ENCODE data around the gene CHI3L1. TPM values are rescaled to one million over a fixed set of nuclear protein-coding genes. Genes with fewer than 3 reads are reported as not detected.

The CHI3L1 gene
- total RNA-seq, 2 experiments from 2014 or later = not detected

DNA sequence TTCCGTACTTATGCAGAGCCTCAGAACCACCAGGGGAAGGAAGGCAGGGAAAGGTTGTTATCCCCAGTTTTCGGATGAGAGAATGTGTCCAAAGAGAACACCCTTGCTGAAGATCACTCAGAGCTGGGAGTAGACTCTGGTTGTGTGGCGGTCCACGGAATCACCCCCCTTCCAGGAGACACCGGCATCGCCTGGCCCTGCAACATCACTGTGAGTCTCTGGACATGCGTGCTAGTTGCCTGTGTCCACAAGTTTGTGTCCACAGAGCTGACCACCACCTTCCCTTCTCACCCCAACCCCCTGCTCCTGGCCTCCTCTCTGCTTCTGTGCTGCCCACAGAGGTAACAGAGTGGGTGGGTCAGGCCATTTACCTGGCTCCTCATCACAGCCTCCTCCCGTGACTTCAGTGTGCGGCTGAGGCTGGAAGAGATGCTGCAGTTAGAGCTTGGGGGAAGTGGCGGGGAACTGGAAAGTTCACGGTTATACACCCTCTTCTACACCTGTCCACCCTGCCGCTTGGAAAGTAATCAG is 18.2 kb downstream of the CHI3L1 start:
- DNase-seq = no peak
- no peak overlapping the region for H3K27ac Mint-ChIP-seq
- H3K27me3 Mint-ChIP-seq = peaks cover 11% of the 10 kb centered on the region
- H3K4me3 Mint-ChIP-seq = no peak overlapping the region
- H3K4me1 Mint-ChIP-seq = peaks cover 5% of the 10 kb centered on the region
- H3K9me3 Mint-ChIP-seq = no peaks in the 10 kb centered on the region
- ChIA-PET CTCF (no interaction called here), POLR2A (no interaction called here)
- H3K36me3 Mint-ChIP-seq (ENCODE audit: low read depth) = no peaks in the 10 kb centered on the region

DNA sequence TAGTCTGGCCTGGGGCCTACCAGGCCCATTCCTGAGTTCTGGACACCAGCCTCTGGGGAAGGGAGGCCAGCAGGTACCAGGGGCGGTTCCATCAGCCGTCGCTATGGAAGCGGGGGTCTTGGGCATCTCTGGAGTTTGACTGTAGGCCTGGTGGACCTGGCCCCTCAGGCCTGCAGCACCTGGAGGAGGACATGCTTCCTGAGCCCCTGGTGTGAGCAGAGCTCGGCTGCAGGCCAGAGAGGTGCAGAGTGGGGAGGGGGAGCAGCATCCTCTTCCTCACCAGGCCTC is 18.6 kb downstream of the CHI3L1 start:
- ChIA-PET CTCF (no interaction called here), POLR2A (no interaction called here)
- Mint-ChIP-seq H3K27ac (no peak overlapping the region), H3K27me3 (peaks cover 12% of the 10 kb centered on the region), H3K4me3 (no peak overlapping the region), H3K4me1 (peaks cover 5% of the 10 kb centered on the region), H3K36me3 (ENCODE audit: low read depth) (no peaks in the 10 kb centered on the region), H3K9me3 (no peaks in the 10 kb centered on the region)
- DNase-seq = no peak

DNA sequence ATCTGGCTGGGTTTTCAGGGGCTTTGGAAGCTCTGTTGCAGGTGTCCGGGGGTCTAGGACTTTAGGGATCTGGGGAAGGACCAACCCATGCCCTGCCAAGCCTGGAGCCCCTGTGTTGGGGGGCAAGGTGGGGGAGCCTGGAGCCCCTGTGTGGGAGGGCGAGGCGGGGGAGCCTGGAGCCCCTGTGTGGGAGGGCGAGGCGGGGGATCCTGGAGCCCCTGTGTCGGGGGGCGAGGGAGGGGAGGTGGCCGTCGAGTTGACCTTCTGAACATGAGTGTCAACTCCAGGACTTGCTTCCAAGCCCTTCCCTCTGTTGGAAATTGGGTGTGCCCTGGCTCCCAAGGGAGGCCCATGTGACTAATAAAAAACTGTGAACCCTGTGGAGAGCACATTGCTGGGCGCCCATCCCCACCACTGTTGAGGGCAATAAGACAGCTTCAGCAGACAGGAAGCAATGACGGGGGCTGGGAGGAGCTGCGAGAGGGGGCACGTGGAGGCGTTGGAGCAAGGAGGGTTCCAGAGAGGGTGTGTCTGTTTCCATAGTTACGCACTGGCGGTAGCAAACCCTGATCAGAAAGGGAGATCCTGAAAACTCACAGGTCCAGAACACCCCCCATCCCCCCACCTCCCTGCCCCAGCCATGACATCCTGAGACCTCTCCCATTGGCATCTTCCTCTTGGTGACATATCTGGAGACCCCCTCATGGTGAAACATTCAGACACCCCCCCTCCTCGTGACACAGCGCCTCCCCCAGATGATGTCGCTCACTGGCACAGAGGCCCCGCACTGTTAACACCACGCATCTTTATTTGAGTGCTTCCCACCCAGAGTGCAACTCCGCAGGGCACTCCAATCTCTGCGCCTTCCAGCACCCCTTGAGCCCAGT is 19.2 kb downstream of the CHI3L1 start:
- H3K4me1 Mint-ChIP-seq = peaks cover 5% of the 10 kb centered on the region
- H3K36me3 Mint-ChIP-seq (ENCODE audit: low read depth) = no peaks in the 10 kb centered on the region
- DNase-seq = no peak
- H3K4me3 Mint-ChIP-seq = no peak overlapping the region
- ChIA-PET POLR2A (no interaction called here), CTCF (interaction anchor here (1.3 to 1.4 kb wide), 2 partner anchors 49 to 128 kb away, joined by 5 to 7 read pairs; no protein-coding TSS in a partner anchor)
- peaks cover 16% of the 10 kb centered on the region for H3K27me3 Mint-ChIP-seq
- no peak overlapping the region for H3K27ac Mint-ChIP-seq
- no peaks in the 10 kb centered on the region for H3K9me3 Mint-ChIP-seq

DNA sequence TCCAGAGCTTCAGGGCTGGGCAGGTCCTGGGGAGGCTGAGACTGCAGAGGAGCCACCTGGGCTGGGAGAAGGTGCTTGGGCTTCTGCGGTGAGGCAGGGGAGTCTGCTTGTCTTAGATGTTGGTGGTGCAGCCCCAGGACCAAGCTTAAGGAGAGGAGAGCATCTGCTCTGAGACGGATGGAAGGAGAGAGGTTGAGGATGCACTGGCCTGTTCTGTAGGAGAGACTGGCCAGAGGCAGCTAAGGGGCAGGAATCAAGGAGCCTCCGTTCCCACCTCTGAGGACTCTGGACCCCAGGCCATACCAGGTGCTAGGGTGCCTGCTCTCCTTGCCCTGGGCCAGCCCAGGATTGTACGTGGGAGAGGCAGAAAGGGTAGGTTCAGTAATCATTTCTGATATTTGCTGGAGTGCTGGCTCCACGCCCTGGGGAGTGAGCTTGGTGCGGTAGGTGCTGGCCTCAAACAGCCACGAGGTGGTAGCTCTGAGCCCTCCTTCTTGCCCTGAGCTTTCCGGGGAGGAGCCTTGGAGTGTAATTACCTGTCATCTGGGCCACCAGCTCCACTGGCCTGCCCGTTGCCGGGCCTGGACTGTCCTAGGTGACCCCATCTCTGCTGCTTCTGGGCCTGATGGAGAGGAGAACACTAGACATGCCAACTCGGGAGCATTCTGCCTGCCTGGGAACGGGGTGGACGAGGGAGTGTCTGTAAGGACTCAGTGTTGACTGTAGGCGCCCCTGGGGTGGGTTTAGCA is 20.1 kb downstream of the CHI3L1 start:
- H3K27me3 Mint-ChIP-seq = peaks cover 18% of the 10 kb centered on the region
- CTCF ChIA-PET = interaction anchor here (0.8 to 1.4 kb wide), 4 partner anchors 49 to 161 kb away, joined by 3 to 7 read pairs (median 4); no protein-coding TSS in a partner anchor
- peak; percentile 18 for DNase-seq

GRCh38 chr1:203165800-203166161 is 20.7 kb downstream of the CHI3L1 start:
- CTCF ChIA-PET = interaction anchor here (0.8 to 1.4 kb wide), 4 partner anchors 48 to 161 kb away, joined by 3 to 7 read pairs (median 4); no protein-coding TSS in a partner anchor
- peaks cover 21% of the 10 kb centered on the region for H3K27me3 Mint-ChIP-seq
- peaks cover 5% of the 10 kb centered on the region for H3K4me1 Mint-ChIP-seq
- H3K9me3 Mint-ChIP-seq = no peaks in the 10 kb centered on the region
- no peak overlapping the region for H3K27ac Mint-ChIP-seq
- H3K36me3 Mint-ChIP-seq (ENCODE audit: low read depth) = no peaks in the 10 kb centered on the region
- no peak for DNase-seq
- POLR2A ChIA-PET = no interaction called here
- H3K4me3 Mint-ChIP-seq = no peak overlapping the region

More for the DNA sequence above, 20.1 kb downstream of the CHI3L1 start:
- POLR2A ChIA-PET = no interaction called here
- Mint-ChIP-seq H3K4me1 (peaks cover 5% of the 10 kb centered on the region), H3K27ac (no peak overlapping the region), H3K9me3 (no peaks in the 10 kb centered on the region), H3K36me3 (ENCODE audit: low read depth) (no peaks in the 10 kb centered on the region), H3K4me3 (no peak overlapping the region)

GRCh38 chr1:203165101-203165799 is 21.3 kb downstream of the CHI3L1 start:
- H3K27ac Mint-ChIP-seq = no peak overlapping the region

GRCh38 chr1:203163891-203164635 is 22.4 kb downstream of the CHI3L1 start:
- Mint-ChIP-seq H3K4me3 (no peak overlapping the region), H3K27me3 (peaks cover 28% of the 10 kb centered on the region), H3K36me3 (ENCODE audit: low read depth) (no peaks in the 10 kb centered on the region), H3K4me1 (peaks cover 5% of the 10 kb centered on the region), H3K9me3 (no peaks in the 10 kb centered on the region), H3K27ac (no peak overlapping the region)
- no peak for DNase-seq
- ChIA-PET POLR2A (no interaction called here), CTCF (interaction anchor here (3.0 kb wide), 1 partner anchor 9 kb away, joined by 11 read pairs; no protein-coding TSS in a partner anchor)

More at GRCh38 chr1:203165101-203165799, 21.3 kb downstream of the CHI3L1 start:
- ChIA-PET CTCF (interaction anchor here (0.7 to 3.0 kb wide), 3 partner anchors 8 to 48 kb away, joined by 3 to 11 read pairs (median 4); no protein-coding TSS in a partner anchor), POLR2A (no interaction called here)
- Mint-ChIP-seq H3K4me1 (peaks cover 5% of the 10 kb centered on the region), H3K4me3 (no peak overlapping the region), H3K9me3 (no peaks in the 10 kb centered on the region), H3K36me3 (ENCODE audit: low read depth) (no peaks in the 10 kb centered on the region), H3K27me3 (peaks cover 22% of the 10 kb centered on the region)
- DNase-seq = no peak

DNA sequence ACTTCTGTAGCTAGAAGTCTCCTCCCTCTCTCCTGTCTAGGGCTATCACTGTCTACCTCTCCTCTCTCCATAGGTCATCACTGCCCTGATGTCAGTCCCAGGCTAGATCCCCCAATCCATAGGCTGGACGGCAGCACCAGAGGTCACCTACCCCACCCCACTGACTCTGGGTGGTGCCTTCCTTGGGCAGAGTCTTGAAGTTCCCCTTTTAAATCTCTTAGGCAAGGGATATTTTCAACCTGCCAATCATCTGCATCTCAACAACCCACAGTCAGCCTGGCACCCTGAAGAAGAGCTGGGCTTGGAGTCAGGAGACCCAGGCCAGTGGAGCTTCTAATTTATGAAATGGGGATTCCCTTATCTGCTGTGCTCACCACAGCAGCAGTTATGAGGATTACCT is 24.1 kb downstream of the CHI3L1 start:
- Mint-ChIP-seq H3K36me3 (ENCODE audit: low read depth) (no peaks in the 10 kb centered on the region), H3K27me3 (peaks cover 43% of the 10 kb centered on the region), H3K27ac (no peak overlapping the region), H3K9me3 (no peaks in the 10 kb centered on the region), H3K4me3 (no peak overlapping the region), H3K4me1 (peaks cover 5% of the 10 kb centered on the region)
- ChIA-PET POLR2A (interaction anchor here (0.6 kb wide), 1 partner anchor 19 kb away, joined by 3 read pairs; no protein-coding TSS in a partner anchor), CTCF (interaction anchor here (1.5 to 3.0 kb wide), 2 partner anchors 11 to 123 kb away, joined by 4 to 11 read pairs; no protein-coding TSS in a partner anchor)
- DNase-seq = no peak

DNA sequence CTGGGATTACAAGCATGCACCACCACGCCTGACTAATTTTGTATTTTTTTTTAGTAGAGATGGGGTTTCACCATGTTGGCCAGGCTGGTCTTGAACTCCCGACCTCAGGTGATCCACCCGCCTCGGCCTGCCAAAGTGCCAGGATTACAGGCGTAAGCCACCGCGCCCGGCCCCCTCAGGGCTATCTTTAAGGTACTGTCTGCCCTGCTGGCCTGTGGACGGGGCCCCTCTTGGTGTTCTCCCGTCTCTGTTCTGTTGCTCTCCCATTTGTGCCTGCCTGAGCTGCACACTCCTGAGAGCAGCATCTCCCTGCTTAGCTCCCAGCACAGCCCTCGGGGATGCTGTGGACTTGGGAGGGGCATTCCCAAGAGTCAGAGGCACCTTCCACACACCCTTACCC is 24.8 kb downstream of the CHI3L1 start:
- no peak for DNase-seq
- Mint-ChIP-seq H3K27me3 (peaks cover 48% of the 10 kb centered on the region), H3K36me3 (ENCODE audit: low read depth) (no peaks in the 10 kb centered on the region), H3K9me3 (no peaks in the 10 kb centered on the region), H3K4me1 (peaks cover 5% of the 10 kb centered on the region), H3K4me3 (no peak overlapping the region), H3K27ac (no peak overlapping the region)
- POLR2A ChIA-PET = no interaction called here
- CTCF ChIA-PET = interaction anchor here (0.7 to 1.5 kb wide), 2 partner anchors 121 to 122 kb away, joined by 3 to 4 read pairs; no protein-coding TSS in a partner anchor

GRCh38 chr1:203161175-203161574 is 25.3 kb downstream of the CHI3L1 start:
- Mint-ChIP-seq H3K4me3 (no peak overlapping the region), H3K27me3 (peaks cover 51% of the 10 kb centered on the region), H3K27ac (no peak overlapping the region), H3K9me3 (no peaks in the 10 kb centered on the region), H3K4me1 (peaks cover 5% of the 10 kb centered on the region), H3K36me3 (ENCODE audit: low read depth) (no peaks in the 10 kb centered on the region)
- ChIA-PET CTCF (no interaction called here), POLR2A (no interaction called here)
- no peak for DNase-seq

DNA sequence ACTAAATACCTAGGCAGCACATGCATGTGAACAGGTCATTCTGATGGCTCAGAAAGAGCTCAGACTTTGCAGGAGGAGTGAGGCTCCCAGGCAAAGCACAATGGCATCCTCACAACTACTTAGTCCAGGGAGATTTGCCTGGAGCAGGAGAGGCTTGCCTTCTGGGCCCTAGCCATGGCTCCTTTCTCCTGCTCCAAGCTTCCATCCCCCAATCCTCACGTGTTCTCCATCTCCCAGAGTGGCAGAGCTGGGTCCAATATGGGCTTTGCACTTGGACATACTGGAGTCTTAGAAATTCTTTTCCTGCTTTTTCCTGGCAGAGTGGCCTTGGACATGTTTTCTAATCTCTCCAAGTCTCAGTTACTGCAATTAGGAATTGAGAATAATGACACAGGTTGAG is 26.7 kb downstream of the CHI3L1 start:
- peaks cover 50% of the 10 kb centered on the region for H3K27me3 Mint-ChIP-seq
- H3K4me3 Mint-ChIP-seq = no peak overlapping the region
- CTCF ChIA-PET = no interaction called here
- no peak for DNase-seq
- no peaks in the 10 kb centered on the region for H3K9me3 Mint-ChIP-seq
- H3K27ac Mint-ChIP-seq = no peak overlapping the region
- H3K36me3 Mint-ChIP-seq (ENCODE audit: low read depth) = no peaks in the 10 kb centered on the region
- POLR2A ChIA-PET = no interaction called here
- H3K4me1 Mint-ChIP-seq = peaks cover 5% of the 10 kb centered on the region

GRCh38 chr1:203158960-203159665 is 27.4 kb downstream of the CHI3L1 start:
- H3K4me3 Mint-ChIP-seq = no peak overlapping the region
- H3K9me3 Mint-ChIP-seq = no peaks in the 10 kb centered on the region
- no peaks in the 10 kb centered on the region for H3K36me3 Mint-ChIP-seq (ENCODE audit: low read depth)
- DNase-seq = no peak
- H3K4me1 Mint-ChIP-seq = peaks cover 3% of the 10 kb centered on the region
- peaks cover 47% of the 10 kb centered on the region for H3K27me3 Mint-ChIP-seq
- H3K27ac Mint-ChIP-seq = no peak overlapping the region
- POLR2A ChIA-PET = no interaction called here
- CTCF ChIA-PET = interaction anchor here (1.0 to 1.5 kb wide), 3 partner anchors 12 to 119 kb away, joined by 3 to 4 read pairs (median 4); no protein-coding TSS in a partner anchor

Data from activated CD4-positive, alpha-beta memory T cell treated with anti-CD3 and anti-CD28 coated beads, Interleukin-2, amount 10 ng/mL, durations not matched to agents 7 days and 5 days (primary cell).